SK-N-SH (cell line): ENCODE data around the gene SENP5.

Source experiments
- CTCF ChIP-seq: fragments of 200-600 bp; sonication (generic); IDR thresholded peaks from 2 replicates; pipeline ENCODE4 v1.6.1; 2017; ENCODE audit warnings: antibody characterized with exemption, mild to moderate bottlenecking, moderate library complexity
- EP300 ChIP-seq, 2 experiments: IDR thresholded peaks; 2 replicates each; pipeline versions ENCODE4 v1.4.0 to v1.6.1; 2012; ENCODE audit warnings: borderline replicate concordance in 1 of 2, low read depth in 1 of 2, low read length in 1 of 2
- GABPA ChIP-seq: IDR thresholded peaks from 2 replicates; pipeline ENCODE4 v1.4.0; 2012; ENCODE audit warnings: low read depth, mild to moderate bottlenecking
- POLR2AphosphoS5 ChIP-seq: IDR thresholded peaks from 2 replicates; pipeline ENCODE4 v1.6.1; 2012; ENCODE audit warnings: low read depth, low read length
- SMC3 ChIP-seq: IDR thresholded peaks from 2 replicates; pipeline ENCODE4 v1.6.1; 2012; ENCODE audit warnings: low read depth, low read length, improper control_type of control experiment

- no peak for TF ChIP-seq POLR2AphosphoS5
- no peak for TF ChIP-seq CTCF
- no peak for TF ChIP-seq GABPA
- no peak for TF ChIP-seq SMC3
- no peak for TF ChIP-seq EP300 (IDR thresholded peaks at IDR 0.05; ENCODE audit: borderline replicate concordance in 1 of 2, low read depth in 1 of 2, low read length in 1 of 2)
Measured at GRCh38 chr3:196966526-196967401, 99.0 kb downstream of the SENP5 start.
